NCI-H146 (cell line): ENCODE measurements around the gene SLIT3.
"Not testable (repeated sequence)": the region's sequence is repeated elsewhere in the genome, so short reads cannot be mapped to it uniquely, and the experiment has no call there.

Experiments used
- DNase-seq: peaks from one replicate; lab custom pipeline; 2025; lab: John Stamatoyannopoulos, UW

Gene SLIT3

DNA sequence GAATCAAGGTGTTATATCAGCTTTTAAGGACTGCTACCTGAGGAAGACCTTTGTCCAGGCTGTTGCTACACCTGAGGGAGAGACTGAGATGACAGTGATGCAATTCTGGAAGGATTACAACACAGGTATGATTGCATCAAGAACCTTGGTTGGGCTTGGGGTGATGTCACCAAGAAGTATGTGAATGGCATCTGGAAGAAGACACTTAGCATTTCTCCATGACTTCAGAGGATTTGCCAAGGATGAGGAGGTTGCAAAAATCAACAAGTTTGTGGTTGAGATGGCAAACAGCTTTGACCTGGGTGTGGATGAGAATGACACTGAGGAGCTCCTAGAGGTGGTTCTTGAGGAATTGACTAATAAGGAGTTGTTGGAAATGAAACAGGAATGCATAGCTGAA lies 653.9 kb downstream of the SLIT3 start:
- no peak for DNase-seq

DNA sequence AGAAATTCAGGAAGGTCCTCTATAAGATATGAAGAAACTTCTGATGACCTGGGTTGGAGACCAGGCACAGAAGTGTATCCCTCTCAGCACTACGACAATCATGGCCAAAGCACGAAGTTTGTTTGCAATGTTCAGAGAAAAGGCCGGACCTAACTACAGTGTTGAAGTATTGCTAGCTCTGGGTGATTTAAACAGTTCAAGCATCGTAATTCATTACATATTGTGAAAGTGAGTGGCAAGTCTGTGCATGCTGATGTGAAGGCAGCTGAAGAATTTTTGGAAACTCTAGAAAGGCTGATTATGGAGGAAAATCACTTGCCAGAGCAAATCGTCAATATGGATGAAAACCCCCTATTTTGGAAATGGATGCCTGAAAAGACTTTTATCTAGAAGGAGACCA lies 654.6 kb downstream of the SLIT3 start:
- DNase-seq, result no peak

DNA sequence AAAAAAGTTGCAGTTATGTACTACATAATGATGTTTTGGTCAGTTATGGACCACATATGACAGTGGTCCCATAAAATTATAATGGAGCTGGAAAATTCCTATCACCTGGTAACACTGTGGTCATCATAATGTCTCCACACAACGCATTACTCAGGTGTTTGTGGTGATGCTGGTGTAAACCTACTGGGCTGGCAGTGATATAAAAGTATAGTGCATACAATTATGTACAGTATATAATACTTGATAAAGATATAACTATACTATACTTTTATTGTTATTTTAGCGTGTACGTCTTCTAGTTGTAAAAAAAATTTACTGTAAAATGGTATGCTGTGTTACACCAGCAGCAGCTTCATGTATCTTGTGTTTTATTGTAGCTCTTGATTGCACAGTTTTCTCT lies 655.7 kb downstream of the SLIT3 start:
- no peak for DNase-seq

DNA sequence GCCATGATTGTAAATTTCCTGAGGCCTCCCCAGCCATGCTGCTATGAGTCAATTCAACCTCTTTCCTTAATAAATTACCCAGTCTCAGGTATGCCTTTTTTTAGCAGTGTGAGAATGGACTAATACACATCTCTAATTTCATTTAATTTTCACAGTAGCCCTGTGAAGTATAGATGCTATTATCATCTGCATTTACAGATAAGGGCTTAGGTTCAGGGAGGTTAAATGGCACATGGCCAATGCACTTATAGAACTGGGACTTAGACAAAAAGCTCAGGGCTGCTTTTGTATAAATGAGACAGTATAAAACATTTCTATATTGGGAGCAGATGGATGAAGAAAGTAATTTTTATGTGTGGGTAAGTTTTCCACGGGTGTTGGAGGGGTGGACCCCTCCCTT lies 658.9 kb downstream of the SLIT3 start:
- DNase-seq, result no peak

DNA sequence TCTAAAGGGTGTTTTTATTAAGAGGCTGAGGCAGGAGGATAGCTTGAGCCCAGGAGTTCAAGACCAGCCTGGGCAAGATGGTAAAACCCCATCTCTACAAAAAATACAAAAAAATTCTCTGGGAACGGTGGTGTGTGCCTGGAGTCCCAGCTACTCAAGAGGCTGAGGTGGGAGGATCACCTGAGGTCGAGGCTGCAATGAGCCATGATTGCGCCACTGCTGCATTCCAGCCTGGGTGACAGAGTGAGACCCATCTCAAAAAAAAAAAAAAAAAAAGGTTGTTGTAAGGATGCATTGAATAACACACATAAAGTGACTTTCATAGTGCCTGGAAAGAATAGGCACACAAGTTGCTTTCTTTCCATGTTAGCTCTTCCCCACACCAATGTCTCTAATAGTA lies 662.1 kb downstream of the SLIT3 start:
- not testable (repeated sequence) for DNase-seq

DNA sequence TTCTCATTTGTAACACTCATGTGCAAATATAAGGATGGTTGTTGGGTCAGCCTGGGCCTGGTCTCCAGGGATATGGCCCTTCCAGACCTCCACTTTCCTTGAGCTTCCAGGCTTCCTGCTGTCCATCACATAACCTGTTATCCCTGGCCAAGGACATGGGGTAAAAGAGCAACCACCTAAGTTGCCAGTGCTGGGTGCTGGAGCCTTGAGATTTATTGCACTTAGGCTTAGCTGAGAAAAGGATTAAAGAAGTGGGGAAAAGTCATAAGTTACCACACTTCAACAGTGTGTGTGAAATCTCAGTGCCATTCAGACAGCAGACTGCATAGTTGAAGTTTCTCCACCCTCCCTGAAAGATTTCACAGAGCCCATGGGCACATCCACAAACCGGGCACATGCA lies 663.1 kb downstream of the SLIT3 start:
- no peak for DNase-seq

DNA sequence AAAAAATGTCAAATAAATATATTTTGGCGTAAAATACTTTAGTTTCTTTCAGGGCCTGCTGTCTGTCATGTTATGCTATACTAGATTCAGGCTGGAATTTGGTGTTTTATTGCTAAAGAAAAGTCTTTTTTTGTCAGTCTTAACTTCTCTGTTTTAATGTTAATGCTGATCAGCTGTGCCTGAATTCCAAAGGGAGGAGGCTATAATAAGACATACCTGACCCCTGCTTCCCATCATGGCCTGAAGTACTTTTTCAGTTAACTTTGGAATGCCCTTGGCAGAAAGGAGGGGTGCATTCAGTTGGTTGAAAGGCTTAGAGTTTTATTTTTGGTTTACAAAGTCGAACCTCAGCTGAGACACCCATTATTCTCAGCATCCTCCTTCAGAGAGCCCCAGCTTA lies 663.7 kb downstream of the SLIT3 start:
- DNase-seq, result no peak

DNA sequence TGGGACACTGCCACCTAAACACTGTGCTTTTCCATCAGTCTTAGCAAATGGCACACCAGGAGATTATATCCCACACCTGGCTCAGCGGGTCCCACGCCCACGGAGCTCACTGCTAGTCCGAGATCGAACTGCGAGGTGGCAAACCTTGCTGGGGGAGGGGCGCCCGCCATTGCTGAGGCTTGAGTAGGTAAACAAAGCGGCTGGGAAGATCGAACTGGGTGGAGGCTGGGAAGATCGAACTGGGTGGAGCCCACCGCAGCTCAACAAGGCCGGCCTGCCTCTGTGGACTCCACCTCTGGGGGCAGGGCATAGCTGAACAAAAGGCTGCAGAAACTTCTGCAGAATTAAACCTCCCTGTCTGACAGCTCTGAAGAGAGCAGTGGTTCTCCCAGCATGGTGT lies 670.0 kb downstream of the SLIT3 start:
- DNase-seq, result not testable (repeated sequence)

DNA sequence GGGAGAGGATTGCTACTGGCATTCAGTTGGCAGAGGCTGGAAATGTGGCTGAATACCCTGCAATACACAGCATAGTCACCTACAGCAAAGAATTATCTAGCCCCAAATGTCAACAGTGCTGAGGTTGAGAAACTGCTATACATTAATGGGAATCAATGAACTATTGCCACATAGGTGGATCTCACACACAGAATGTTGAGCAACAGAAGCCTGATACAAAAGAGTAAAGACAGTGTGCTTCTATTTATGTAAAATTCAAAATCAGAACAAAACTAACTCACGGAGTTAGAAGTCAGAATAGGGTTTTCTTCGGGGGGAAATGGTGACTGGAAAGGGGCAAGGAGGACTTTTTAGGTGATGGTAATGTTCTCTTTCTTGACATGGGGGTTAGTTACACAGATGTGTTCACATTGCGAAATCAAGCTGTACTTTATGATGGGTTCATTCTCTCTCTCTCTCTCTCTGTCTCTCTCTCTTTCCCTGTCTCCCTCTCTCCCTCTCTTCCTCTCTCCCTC lies 676.0 kb downstream of the SLIT3 start:
- DNase-seq, result no peak

DNA sequence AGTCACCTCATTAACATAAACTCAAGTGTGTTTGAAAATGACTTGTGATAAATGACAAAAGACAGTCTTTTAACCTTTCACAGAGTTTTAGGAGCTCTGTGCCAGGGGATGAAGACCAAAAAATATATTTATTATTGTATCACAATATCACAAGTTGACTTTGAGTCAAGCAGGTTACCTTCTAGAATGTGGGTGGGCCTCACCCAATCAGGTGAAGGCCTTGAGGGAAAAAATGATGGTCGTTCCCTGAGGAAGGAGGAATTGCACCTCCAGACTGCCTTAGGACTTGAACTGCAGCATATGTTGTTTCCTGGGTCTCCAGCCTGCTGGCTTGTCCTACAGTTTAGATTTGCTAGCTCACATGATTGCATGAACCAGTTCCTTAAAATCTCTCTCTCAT lies 680.1 kb downstream of the SLIT3 start:
- no peak for DNase-seq

DNA sequence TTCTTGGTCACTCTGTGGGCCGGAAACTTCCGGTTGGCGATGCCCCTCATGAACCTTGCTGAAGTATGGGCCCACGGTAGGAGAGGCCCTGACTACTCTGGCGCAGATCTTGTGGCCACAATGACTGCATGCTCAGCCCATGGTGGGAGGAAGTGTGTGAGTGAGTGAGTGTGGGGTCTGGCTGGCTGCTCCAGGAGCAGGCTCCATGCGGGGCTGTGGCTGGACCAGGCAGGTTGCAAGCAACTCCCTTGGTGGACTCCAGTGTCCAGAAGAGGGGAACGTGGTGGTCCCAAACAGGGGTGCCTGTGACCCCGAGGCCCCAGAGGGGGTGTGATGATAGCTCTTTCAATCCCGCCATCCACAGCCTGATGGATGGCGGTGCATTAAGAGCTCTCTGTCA lies 686.3 kb downstream of the SLIT3 start:
- no peak for DNase-seq

DNA sequence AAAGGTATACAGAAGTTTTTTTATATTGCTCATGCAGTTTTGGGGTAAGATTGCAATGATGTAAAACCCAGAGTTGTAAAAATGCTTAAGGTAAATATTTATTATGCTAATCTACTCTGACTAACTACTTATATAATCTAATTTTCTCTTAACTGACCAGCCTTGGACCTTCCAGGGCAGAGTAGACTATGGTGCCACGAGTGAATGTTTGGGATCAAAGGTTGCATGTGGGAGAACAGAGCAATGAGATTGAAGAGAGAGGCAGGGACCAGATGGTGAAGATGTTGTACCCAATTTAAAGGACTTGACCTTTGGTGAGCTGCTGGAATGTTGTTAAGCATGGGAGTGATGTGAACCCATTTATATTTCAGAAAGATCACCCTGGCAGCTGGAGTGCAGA lies 686.9 kb downstream of the SLIT3 start:
- no peak for DNase-seq

DNA sequence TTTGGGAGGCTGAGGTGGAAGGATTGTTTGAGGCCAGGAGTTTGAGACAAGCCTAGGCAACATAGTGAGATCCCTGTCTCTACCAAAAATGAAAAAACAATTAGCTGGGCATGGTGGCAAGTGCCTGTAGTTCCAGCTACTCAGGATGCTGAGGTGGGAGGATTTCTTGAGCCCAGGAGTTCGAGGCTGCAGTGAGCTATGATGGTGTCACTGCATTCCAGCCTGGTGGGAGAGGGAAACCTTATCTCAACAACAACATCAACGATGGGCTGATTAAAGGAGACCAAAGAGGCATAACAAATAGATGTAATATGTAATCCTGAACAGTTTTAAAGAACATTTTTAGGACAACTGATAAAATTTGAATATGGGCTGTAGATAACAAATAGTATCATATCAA lies 687.5 kb downstream of the SLIT3 start:
- DNase-seq, result no peak

DNA sequence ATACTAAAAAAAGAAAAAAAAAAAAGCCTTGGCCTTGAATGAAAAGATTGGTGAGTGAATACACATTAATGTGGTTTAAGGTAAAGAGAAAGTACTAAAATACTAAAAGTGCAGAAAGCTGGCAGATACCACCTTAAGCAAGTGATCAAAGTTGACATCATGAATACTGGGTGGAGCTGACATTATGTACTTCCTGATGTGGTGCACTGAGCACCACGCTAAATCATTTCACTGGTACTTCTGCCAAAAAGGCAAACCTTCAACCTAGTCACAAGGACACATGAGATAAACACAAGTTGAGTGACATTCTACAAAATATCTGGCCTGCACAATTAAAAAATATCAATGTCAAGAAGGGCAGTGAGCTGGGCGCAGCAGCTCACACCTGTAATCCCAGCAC lies 687.9 kb downstream of the SLIT3 start:
- no peak for DNase-seq

DNA sequence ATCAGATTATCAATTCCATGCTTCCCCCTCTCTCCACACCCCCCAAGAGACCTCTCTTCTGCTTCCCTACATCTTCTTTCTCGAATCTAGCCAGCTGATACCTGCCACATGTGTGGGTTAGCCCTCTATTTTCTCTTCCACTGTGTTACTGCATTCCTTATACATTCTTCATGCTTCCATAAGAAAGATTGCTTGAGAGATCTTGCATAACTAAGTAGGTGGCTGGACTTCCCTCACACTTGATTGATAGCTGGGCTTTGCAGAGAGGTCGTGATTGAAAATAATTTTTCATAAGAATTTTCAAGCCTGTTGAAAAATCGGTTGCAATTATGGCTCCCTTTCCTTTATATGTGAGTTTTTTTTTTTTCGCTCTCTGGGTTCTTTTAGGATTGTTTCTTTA lies 688.8 kb downstream of the SLIT3 start:
- no peak for DNase-seq
